ENCODE results near the gene RPL27. TPM values are rescaled to one million over a fixed set of nuclear protein-coding genes. Genes with fewer than 3 reads are reported as not detected.

RPL27 gene

DNA sequence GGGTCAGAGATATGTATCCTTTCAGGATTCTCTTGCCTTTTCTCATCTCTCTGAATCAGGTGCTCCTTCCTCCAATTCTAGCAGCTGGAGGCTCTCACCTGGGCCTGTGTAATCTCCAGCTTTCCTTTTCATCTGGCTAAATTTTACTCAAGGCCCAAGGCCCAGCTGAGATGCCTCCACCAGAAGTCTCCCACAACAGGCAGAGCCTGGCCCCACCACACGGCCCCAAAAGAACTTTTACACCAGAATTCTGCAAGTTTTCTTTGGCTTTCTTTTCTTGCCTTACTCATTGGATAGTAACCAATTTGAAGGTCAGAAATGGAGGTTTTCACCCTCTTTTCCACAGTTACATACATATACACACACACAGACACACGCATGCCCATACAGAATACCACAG is 41.4 kb downstream of the RPL27 start:
- Histone ChIP-seq H3K4me1 (ENCODE audit: control insufficient read depth, insufficient read depth, low read length) (no peaks in the 10 kb centered on the region), H3K9ac (ENCODE audit: low read depth, low read length) (no peak overlapping the region), H3K9me3 (replicated peaks; ENCODE audit: low read length) (no peaks in the 10 kb centered on the region), H3K36me3 (ENCODE audit: insufficient read depth, low read length) (peaks cover 3% of the 10 kb centered on the region), H3K4me2 (ENCODE audit: low read length) (no peak overlapping the region), H3K27me3 (ENCODE audit: control insufficient read depth, insufficient read depth, low read length) (no peaks in the 10 kb centered on the region), H3K4me3 (ENCODE audit: low read length) (no peak overlapping the region)

DNA sequence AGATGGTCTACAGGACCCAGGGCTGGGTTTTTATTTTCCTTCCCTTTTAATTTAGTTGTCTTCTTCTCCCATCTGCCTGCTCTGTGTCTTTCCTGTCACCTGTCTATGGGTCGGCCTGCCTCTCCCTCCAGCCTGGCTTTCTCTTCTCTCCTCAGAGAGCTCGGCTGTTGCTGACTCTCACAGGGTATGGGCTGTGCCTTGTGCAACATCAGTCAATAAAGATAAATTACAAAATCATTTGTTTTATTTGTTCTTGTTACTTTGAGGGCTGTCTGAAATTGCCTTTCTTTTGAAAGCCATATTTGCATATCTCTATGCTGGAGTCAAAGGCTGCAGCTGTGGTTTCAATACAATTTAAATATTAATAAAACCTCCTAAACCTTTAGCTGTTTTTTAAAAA is 42.4 kb downstream of the RPL27 start:
- Histone ChIP-seq H3K36me3 (ENCODE audit: insufficient read depth, low read length) (peaks cover 3% of the 10 kb centered on the region), H3K9ac (ENCODE audit: low read depth, low read length) (no peak overlapping the region), H3K27me3 (ENCODE audit: control insufficient read depth, insufficient read depth, low read length) (no peaks in the 10 kb centered on the region), H3K4me1 (ENCODE audit: control insufficient read depth, insufficient read depth, low read length) (no peaks in the 10 kb centered on the region), H3K4me2 (ENCODE audit: low read length) (no peak overlapping the region), H3K9me3 (replicated peaks; ENCODE audit: low read length) (no peaks in the 10 kb centered on the region), H3K4me3 (ENCODE audit: low read length) (no peak overlapping the region)

DNA sequence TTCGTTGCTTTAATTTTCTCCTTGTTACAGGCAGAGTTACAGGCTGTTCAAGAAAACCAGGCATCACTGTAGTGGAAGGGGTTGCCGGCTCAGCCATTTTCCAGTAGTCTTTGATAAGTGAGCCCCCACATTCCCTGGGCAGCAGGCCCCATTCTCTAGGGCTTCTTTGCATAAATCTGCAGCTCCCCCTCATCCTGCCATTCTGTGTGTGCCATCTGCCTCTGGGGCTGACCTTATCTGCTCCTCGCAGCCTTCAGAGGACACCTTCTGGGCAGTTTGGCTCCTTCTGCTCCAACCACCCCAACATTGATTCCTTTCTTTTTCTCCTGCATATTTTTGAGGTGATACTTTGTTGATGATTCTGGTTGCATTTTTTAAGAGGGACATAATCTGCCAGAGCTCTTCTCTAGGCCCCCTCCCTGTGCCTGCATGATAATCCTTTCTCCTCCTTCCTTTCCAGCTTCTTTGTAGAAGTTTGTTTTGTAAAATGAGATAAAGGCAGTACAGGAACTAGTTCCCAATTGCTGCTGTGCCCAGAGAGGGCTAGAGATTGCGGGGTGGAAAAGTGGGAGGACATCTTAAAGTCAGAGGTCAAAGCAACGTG is 43.9 kb downstream of the RPL27 start:
- no peaks in the 10 kb centered on the region for H3K27me3 ChIP-seq (ENCODE audit: control insufficient read depth, insufficient read depth, low read length)
- H3K9me3 ChIP-seq (replicated peaks; ENCODE audit: low read length), result no peaks in the 10 kb centered on the region
- H3K4me2 ChIP-seq (ENCODE audit: low read length), result no peak overlapping the region
- peaks cover 3% of the 10 kb centered on the region for H3K36me3 ChIP-seq (ENCODE audit: insufficient read depth, low read length)
- H3K9ac ChIP-seq (ENCODE audit: low read depth, low read length), result no peak overlapping the region
- no peak overlapping the region for H3K4me3 ChIP-seq (ENCODE audit: low read length)
- H3K4me1 ChIP-seq (ENCODE audit: control insufficient read depth, insufficient read depth, low read length), result no peaks in the 10 kb centered on the region

DNA sequence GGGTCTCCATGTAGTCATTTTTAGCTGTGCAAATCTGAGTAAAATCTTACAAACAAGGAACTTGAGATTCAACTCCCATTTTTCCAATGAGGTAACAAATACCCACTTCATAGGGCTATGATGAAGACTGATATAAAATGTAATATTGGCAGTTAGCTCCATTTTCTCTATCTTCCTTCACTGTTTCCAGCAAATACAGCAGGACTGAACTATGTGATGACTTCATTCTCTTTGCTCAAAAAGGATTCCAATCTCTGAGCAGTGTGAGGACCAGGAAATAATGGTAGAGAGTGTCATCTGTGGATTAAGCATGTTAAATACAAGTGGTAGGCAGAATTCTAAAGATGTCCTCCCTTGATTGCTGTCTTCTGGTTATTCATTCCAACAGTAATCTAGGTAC is 45.1 kb downstream of the RPL27 start:
- Histone ChIP-seq H3K4me2 (ENCODE audit: low read length) (no peak overlapping the region), H3K27me3 (ENCODE audit: control insufficient read depth, insufficient read depth, low read length) (no peaks in the 10 kb centered on the region), H3K4me3 (ENCODE audit: low read length) (no peak overlapping the region), H3K9me3 (replicated peaks; ENCODE audit: low read length) (no peaks in the 10 kb centered on the region), H3K36me3 (ENCODE audit: insufficient read depth, low read length) (peaks cover 3% of the 10 kb centered on the region), H3K9ac (ENCODE audit: low read depth, low read length) (no peak overlapping the region), H3K4me1 (ENCODE audit: control insufficient read depth, insufficient read depth, low read length) (no peaks in the 10 kb centered on the region)

DNA sequence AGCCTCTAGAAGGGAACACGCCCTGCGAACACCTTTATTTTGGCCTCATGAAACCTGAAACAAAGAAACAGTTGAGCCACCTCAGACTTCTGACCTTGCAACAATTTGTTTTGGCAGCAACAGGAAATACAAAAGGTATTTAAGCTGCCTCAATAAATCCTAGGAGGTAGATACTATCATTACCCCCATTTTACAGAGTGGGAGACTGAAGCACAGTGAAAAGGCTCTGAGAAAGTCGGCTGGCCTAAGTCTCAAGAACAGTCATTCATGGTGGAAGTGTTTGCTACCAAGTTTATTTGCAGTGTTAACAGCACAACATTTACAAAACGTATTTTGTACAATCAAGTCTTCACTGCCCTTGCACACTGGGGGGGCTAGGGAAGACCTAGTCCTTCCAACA is 45.8 kb downstream of the RPL27 start:
- H3K27me3 ChIP-seq (ENCODE audit: control insufficient read depth, insufficient read depth, low read length), result no peaks in the 10 kb centered on the region
- H3K9me3 ChIP-seq (replicated peaks; ENCODE audit: low read length), result no peaks in the 10 kb centered on the region
- H3K9ac ChIP-seq (ENCODE audit: low read depth, low read length), result no peak overlapping the region
- H3K4me1 ChIP-seq (ENCODE audit: control insufficient read depth, insufficient read depth, low read length), result no peaks in the 10 kb centered on the region
- H3K4me3 ChIP-seq (ENCODE audit: low read length), result no peak overlapping the region
- H3K4me2 ChIP-seq (ENCODE audit: low read length), result no peak overlapping the region
- peaks cover 7% of the 10 kb centered on the region for H3K36me3 ChIP-seq (ENCODE audit: insufficient read depth, low read length)

DNA sequence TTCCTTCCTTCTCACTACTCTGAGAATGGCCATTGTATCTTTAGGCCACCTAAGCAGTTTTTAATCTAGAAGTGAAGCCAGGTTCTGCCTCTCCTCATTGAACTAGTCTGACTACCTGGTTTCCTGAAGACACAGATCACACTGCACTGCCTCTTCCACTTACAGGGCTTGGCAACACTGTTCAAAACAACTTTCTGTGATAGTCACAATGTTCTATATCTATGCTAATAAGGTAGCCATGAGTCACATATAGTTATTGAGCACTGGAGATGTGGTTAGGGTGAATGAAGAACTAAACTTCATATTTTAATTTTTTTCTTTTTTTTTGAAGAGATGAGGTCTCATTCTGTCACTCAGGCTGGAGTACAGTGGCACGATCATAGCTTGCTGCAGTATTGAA is 53.8 kb downstream of the RPL27 start:
- H3K27me3 ChIP-seq (ENCODE audit: control insufficient read depth, insufficient read depth, low read length), result no peaks in the 10 kb centered on the region
- H3K36me3 ChIP-seq (ENCODE audit: insufficient read depth, low read length), result peaks cover 12% of the 10 kb centered on the region
- no peaks in the 10 kb centered on the region for H3K9me3 ChIP-seq (replicated peaks; ENCODE audit: low read length)
- no peaks in the 10 kb centered on the region for H3K4me1 ChIP-seq (ENCODE audit: control insufficient read depth, insufficient read depth, low read length)
- no peak overlapping the region for H3K9ac ChIP-seq (ENCODE audit: low read depth, low read length)
- H3K4me2 ChIP-seq (ENCODE audit: low read length), result no peak overlapping the region
- no peak overlapping the region for H3K4me3 ChIP-seq (ENCODE audit: low read length)

Small RNAs within 50 kb of the gene (small RNA-seq; reads per million reads assigned to genes)
- not detected for gene AARSD1
